Measurements from ENCODE around the gene TMEM53.

Gene TMEM53

DNA sequence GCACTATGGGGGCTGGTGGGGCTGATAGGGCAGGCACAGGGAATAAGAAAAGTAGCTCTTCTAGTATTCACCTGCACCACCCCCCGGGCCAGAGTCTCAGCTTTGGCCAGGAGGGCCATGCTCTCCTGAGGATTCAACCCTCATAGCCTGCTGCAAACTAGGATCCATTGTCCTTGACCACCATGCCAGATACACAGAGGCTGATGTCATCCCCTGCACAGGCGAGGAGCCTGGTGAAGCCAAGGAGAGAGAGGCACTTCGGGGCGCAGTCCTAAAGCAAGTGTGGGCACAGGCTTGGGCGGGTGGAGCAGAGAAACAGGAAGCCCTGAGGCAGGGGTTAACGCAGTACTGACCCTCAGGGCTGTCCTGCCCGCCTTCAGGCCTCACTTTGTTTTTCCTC is 29.5 kb downstream of the TMEM53 start:
- Histone ChIP-seq H3K4me1 (peaks cover 0 to 27% (median 3%) of the 10 kb centered on the region in 4 donors), H3K27ac (no peak overlapping the region), H3K27me3 (no peaks in the 10 kb centered on the region), H3K4me3 (no peak overlapping the region), H3K9me3 (no peaks in the 10 kb centered on the region), H3K36me3 (peaks cover 40 to 99% (median 99%) of the 10 kb centered on the region in 3 donors)
- DNase-seq: no peak
- TF ChIP-seq, protein P1, sequence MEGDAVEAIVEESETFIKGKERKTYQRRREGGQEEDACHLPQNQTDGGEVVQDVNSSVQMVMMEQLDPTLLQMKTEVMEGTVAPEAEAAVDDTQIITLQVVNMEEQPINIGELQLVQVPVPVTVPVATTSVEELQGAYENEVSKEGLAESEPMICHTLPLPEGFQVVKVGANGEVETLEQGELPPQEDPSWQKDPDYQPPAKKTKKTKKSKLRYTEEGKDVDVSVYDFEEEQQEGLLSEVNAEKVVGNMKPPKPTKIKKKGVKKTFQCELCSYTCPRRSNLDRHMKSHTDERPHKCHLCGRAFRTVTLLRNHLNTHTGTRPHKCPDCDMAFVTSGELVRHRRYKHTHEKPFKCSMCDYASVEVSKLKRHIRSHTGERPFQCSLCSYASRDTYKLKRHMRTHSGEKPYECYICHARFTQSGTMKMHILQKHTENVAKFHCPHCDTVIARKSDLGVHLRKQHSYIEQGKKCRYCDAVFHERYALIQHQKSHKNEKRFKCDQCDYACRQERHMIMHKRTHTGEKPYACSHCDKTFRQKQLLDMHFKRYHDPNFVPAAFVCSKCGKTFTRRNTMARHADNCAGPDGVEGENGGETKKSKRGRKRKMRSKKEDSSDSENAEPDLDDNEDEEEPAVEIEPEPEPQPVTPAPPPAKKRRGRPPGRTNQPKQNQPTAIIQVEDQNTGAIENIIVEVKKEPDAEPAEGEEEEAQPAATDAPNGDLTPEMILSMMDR (IDR thresholded peaks at IDR 0.05): no peak
- intact Hi-C loops (cut with DNase I; ENCODE audit: low total_unique reads): no loop called here

DNA sequence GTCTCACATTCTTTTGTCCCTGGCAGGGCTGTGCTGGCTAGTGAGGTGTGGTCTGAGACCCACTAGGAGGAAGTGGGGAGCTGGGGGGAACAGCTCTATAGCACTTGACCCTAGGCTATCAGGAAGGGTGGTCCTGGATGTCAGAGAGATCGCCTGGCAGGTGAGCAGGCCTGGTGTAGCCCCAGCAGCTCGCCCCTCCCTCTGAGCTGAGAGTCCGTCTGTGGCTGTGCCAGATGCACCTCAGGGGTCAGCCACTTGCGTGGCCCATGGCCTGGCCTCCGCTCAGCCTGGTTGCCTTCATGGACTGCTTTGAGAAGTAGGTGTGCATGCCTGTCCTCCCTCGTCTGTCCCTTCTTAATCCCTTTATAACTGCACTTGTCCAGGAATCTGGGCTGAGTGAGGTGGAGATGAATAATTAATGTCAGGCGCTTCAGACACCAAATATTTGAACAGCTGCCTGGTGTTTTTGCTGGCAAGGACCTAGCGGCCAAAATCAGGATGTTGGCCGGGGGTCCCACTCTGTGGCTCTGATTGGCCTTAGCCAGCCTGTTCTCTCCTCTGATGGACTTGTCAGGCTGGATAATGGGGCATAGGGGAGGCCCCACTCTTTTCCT is 30.5 kb downstream of the TMEM53 start:
- TF ChIP-seq, protein P1 (IDR thresholded peaks at IDR 0.05): no peak
- no peaks in the 10 kb centered on the region for H3K27me3 ChIP-seq
- intact Hi-C loops (cut with DNase I; ENCODE audit: low total_unique reads): no loop called here
- peaks cover 0 to 27% (median 3%) of the 10 kb centered on the region in 4 donors for H3K4me1 ChIP-seq
- peaks cover 40 to 99% (median 99%) of the 10 kb centered on the region in 3 donors for H3K36me3 ChIP-seq
- H3K9me3 ChIP-seq: no peaks in the 10 kb centered on the region
- DNase-seq: no peak
- H3K27ac ChIP-seq: peak overlapping the region in 1 of 2 donors; percentile 38
- H3K4me3 ChIP-seq: no peak overlapping the region

DNA sequence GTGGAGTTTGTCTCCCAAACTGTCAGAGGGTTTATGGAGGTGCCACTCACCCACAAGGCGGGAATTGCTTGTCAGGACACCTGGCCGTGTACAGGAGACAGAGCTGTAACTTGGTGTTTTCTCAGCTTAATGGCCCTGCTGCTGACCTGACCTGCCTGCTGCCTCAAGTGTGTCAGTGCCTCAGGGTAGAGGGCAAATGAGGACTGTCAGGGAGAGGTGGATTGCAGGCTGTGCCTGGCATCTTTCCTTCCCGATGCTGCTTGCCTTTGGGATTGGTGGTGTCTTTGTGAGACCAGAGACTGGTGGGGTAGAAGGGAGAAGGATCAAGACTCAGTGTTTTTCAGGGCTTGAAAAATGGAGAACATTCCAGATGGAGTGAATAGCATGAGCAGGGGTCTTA is 31.4 kb downstream of the TMEM53 start:
- peaks cover 46 to 99% (median 97%) of the 10 kb centered on the region in 3 donors for H3K36me3 ChIP-seq
- H3K9me3 ChIP-seq: no peaks in the 10 kb centered on the region
- TF ChIP-seq, protein P1 (IDR thresholded peaks at IDR 0.05): no peak
- no peak overlapping the region for H3K4me3 ChIP-seq
- DNase-seq: no peak
- intact Hi-C loops (cut with DNase I; ENCODE audit: low total_unique reads): no loop called here
- H3K27me3 ChIP-seq: no peaks in the 10 kb centered on the region
- peaks cover 0 to 27% (median 3%) of the 10 kb centered on the region in 4 donors for H3K4me1 ChIP-seq
- H3K27ac ChIP-seq: no peak overlapping the region

DNA sequence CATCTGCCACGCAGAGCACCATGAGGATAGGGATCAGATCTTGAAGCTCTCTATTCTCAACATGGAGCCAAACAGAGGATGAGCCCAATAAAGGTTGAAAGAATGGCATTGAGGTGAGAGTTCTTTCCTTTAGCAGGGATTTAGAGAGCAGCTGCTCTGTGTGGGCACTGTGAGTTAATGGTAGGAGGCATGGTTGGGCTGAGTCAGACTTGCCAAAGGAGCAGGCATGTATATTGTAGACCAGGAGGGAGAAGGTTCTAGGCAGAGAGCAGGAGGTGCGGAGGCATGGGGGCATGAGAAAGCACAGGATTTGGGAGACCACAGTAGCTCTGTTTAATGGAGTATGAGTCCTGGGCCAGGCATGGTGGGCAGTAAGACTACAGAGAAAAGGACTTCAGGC is 32.0 kb downstream of the TMEM53 start:
- DNase-seq: no peak
- Histone ChIP-seq H3K27me3 (no peaks in the 10 kb centered on the region), H3K4me1 (peaks cover 0 to 27% (median 3%) of the 10 kb centered on the region in 4 donors), H3K4me3 (no peak overlapping the region), H3K9me3 (no peaks in the 10 kb centered on the region), H3K27ac (no peak overlapping the region), H3K36me3 (peaks cover 52 to 99% (median 97%) of the 10 kb centered on the region in 3 donors)
- intact Hi-C loops (cut with DNase I; ENCODE audit: low total_unique reads): no loop called here
- TF ChIP-seq, protein P1 (IDR thresholded peaks at IDR 0.05): no peak

DNA sequence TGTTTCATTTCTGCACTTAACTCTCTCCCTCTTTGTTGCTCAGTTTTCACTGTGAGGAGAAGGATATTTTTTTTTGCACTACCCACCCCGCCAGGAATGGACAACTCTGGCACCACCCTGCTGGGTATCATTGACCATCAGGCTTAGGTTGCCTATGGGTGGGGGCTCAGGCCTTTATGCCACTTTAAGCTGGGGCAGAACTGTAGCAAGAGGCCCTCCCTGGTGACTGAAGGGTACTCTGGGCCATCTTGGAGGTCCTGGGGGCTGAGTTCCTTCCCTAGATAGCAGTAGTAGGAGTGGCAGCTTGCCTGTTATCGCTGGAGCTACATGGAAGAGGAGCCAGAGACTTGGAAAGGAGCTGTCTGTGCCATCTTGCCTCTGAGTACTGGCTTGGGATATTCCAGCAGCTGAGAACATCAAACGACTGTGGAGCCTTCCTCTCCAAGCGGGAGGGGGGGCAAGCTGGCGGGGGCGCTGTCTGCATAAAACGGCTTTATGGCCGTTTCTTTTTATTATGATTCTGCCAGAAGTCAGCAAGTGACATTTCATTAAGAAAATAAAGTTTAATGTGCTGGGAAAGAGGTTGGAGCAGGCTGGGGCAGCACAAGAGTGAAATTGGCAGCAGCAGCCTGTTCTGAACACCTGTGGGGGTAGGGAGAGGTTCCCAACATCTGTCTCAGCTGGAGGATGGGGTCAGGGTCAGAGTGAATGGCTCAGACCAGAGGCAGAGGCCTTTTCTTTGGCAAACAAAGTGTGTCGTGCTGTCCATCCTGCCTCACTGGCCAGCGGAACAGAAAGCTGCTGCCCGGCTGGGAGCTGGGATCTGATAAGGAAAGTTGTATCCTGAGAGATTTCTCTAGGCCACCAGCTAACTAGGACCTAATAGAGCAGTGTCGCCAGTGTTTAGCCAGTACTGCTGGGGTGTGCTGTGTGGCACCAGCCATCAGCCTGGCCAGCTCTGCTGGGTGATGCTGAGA is 32.9 kb downstream of the TMEM53 start:
- no peak overlapping the region for H3K4me3 ChIP-seq
- H3K36me3 ChIP-seq: peaks cover 60 to 99% (median 97%) of the 10 kb centered on the region in 3 donors
- H3K9me3 ChIP-seq: no peaks in the 10 kb centered on the region
- no peak overlapping the region for H3K27ac ChIP-seq
- no peak for DNase-seq
- H3K27me3 ChIP-seq: no peaks in the 10 kb centered on the region
- intact Hi-C loops (cut with DNase I; ENCODE audit: low total_unique reads): no loop called here
- TF ChIP-seq, protein P1 (IDR thresholded peaks at IDR 0.05): no peak
- peaks cover 0 to 30% (median 3%) of the 10 kb centered on the region in 4 donors for H3K4me1 ChIP-seq

All from tibial artery (tissue), 4 donors.